ENCODE data around the gene TUBB1.
A peak's percentile ranks its signal among the peaks of the same experiment; 100 is the strongest.
"Not testable (repeated sequence)": the region's sequence is repeated elsewhere in the genome, so short reads cannot be mapped to it uniquely, and the experiment has no call there.

The TUBB1 gene

DNA sequence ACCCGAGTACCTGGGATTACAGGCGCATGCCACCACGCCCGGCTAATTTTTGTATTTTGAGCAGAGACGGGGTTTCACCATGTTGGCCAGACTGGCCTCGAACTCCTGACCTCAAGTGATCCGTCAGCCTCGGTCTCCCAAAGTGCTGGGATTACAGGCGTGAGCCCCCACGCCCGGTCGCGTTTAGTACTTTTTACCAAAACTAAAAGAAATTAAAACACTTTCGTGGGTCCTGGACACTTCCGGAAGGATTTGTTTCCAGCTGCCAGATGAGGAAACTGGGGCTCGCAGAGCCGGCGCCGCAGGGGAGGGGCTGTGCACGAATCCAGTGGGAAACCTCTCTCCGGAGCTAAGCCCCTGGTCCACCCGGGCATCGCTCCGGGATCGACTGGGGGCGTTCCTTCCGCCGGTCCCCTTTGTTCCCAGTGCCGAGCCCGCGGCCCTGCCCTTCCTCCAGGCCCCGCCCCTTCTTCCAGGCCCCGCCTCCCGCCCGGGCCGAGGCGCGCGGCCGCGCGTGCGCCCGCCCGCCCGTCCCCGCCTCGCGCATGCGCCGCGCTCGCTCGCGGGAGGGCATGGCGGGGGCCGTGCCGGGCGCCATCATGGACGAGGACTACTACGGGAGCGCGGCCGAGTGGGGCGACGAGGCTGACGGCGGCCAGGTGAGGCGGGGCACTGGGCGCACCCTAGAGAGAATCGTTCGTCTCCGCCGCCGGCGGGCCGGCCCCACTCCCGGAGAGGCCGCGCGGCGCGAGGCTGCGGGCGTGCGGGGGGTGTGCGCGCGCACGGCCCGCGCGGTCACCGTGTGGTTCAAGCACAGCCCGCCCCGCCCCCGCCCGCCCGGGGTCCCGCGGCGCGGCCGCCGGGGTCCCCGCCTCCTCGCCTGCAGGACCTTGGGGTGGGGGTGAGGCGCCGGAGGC lies 38.3 kb upstream of the TUBB1 start, which contains the start of gene NELFCD:
Gene NELFCD (plus strand): TSS at position 546 of the 917 bp plus-strand sequence. CDS start 54 bp downstream, at position 600.
- peak within 1 kb of the TSS; percentile 89 for H2AFZ ChIP-seq (ENCODE audit: low read depth, low read length, severe bottlenecking)
- peaks cover 5% of the 10 kb centered on the region; the same call in 1 of the 2 replicates for H3F3A ChIP-seq (ENCODE audit: insufficient read depth)
- H3K9me2 ChIP-seq (replicated peaks; ENCODE audit: insufficient read depth, low read length), result no peaks in the 10 kb centered on the region
- peak within 1 kb of the TSS; percentile 89 for H3K9ac ChIP-seq (ENCODE audit: low read length)
- H3K27me3 ChIP-seq (ENCODE audit: low read length), result no peaks in the 10 kb centered on the region
- no peak for TF ChIP-seq EZH2phosphoT487 (conservative IDR thresholded peaks at IDR 0.05; ENCODE audit: low read length)
- TF ChIP-seq, protein P1, sequence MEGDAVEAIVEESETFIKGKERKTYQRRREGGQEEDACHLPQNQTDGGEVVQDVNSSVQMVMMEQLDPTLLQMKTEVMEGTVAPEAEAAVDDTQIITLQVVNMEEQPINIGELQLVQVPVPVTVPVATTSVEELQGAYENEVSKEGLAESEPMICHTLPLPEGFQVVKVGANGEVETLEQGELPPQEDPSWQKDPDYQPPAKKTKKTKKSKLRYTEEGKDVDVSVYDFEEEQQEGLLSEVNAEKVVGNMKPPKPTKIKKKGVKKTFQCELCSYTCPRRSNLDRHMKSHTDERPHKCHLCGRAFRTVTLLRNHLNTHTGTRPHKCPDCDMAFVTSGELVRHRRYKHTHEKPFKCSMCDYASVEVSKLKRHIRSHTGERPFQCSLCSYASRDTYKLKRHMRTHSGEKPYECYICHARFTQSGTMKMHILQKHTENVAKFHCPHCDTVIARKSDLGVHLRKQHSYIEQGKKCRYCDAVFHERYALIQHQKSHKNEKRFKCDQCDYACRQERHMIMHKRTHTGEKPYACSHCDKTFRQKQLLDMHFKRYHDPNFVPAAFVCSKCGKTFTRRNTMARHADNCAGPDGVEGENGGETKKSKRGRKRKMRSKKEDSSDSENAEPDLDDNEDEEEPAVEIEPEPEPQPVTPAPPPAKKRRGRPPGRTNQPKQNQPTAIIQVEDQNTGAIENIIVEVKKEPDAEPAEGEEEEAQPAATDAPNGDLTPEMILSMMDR (IDR thresholded peaks at IDR 0.05; ENCODE audit: insufficient read depth, low read length, poor library complexity, severe bottlenecking), result no peak
- H3K4me3 ChIP-seq (ENCODE audit: insufficient read depth, low read length, poor library complexity, severe bottlenecking), result peak within 1 kb of the TSS; percentile 95
- H4K20me1 ChIP-seq (ENCODE audit: low read depth, low read length), result peaks cover 4% of the 10 kb centered on the region; the same call in 1 of the 2 replicates
- no peaks in the 10 kb centered on the region; the same call in none of the 2 replicates for H3K36me3 ChIP-seq (ENCODE audit: low read length)
- H3K27ac ChIP-seq (ENCODE audit: low read depth, low read length), result peak within 1 kb of the TSS; percentile 62
- H3K9me3 ChIP-seq (ENCODE audit: insufficient read depth, low read length), result no peaks in the 10 kb centered on the region
- H3K79me2 ChIP-seq (ENCODE audit: insufficient read depth, low read length), result peaks cover 46% of the 10 kb centered on the region
- H3K4me2 ChIP-seq (ENCODE audit: low read depth, low read length, poor library complexity, severe bottlenecking), result peak within 1 kb of the TSS; percentile 90

DNA sequence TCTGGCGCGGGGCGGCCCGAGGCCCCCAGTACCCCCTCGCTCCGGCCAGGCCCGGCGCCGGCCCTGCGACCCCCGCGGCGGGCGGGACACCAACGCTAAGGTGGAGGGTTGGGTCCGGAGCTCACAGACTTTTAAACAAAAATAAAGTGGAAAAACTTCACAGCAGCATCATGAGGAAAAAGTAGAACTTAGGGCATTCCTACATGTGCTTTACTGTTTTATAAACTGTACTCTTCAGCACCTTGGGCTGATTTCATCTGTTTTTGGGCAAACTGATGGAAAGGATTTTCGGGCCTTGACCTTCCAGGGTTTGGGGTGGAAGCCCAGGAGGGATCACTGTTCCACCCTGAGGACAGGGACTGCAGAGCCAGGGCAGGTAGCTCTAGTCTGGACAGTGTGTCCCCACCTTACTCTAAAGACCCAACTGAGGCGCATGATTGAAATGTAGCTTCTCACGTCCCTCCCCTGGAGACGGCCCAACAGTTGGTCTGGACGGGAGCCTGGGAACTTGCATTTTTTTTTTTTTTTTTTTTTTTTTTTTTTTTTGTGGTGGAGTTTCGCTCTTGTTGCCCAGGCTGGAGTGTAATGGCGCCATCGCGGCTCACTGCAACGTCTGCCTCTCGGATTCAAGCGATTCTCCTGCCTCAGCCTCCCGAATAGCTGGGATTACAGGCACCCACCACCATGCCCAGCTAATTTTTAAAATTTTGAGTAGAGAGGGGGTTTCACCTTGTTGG lies 37.4 kb upstream of the TUBB1 start:
- H2AFZ ChIP-seq (ENCODE audit: low read depth, low read length, severe bottlenecking), result peak overlapping the region; percentile 35
- H3K27ac ChIP-seq (ENCODE audit: low read depth, low read length), result peak overlapping the region; percentile 62
- H3K9ac ChIP-seq (ENCODE audit: low read length), result peak overlapping the region; percentile 89
- H3K4me3 ChIP-seq (ENCODE audit: insufficient read depth, low read length, poor library complexity, severe bottlenecking), result peak overlapping the region; percentile 95
- no peaks in the 10 kb centered on the region for H3K9me3 ChIP-seq (ENCODE audit: insufficient read depth, low read length)
- peaks cover 51% of the 10 kb centered on the region for H3K79me2 ChIP-seq (ENCODE audit: insufficient read depth, low read length)
- H3K36me3 ChIP-seq (ENCODE audit: low read length), result peaks cover 2% of the 10 kb centered on the region
- H4K20me1 ChIP-seq (ENCODE audit: low read depth, low read length), result peaks cover 4% of the 10 kb centered on the region; the same call in 1 of the 2 replicates
- peak overlapping the region; percentile 90 for H3K4me2 ChIP-seq (ENCODE audit: low read depth, low read length, poor library complexity, severe bottlenecking)
- no peaks in the 10 kb centered on the region for H3K9me2 ChIP-seq (replicated peaks; ENCODE audit: insufficient read depth, low read length)
- no peaks in the 10 kb centered on the region for H3K27me3 ChIP-seq (ENCODE audit: low read length)
- H3F3A ChIP-seq (ENCODE audit: insufficient read depth), result peaks cover 5% of the 10 kb centered on the region; the same call in 1 of the 2 replicates
- TF ChIP-seq EZH2phosphoT487 (conservative IDR thresholded peaks at IDR 0.05; ENCODE audit: low read length), result no peak
- TF ChIP-seq, protein P1 (IDR thresholded peaks at IDR 0.05; ENCODE audit: insufficient read depth, low read length, poor library complexity, severe bottlenecking), result no peak

DNA sequence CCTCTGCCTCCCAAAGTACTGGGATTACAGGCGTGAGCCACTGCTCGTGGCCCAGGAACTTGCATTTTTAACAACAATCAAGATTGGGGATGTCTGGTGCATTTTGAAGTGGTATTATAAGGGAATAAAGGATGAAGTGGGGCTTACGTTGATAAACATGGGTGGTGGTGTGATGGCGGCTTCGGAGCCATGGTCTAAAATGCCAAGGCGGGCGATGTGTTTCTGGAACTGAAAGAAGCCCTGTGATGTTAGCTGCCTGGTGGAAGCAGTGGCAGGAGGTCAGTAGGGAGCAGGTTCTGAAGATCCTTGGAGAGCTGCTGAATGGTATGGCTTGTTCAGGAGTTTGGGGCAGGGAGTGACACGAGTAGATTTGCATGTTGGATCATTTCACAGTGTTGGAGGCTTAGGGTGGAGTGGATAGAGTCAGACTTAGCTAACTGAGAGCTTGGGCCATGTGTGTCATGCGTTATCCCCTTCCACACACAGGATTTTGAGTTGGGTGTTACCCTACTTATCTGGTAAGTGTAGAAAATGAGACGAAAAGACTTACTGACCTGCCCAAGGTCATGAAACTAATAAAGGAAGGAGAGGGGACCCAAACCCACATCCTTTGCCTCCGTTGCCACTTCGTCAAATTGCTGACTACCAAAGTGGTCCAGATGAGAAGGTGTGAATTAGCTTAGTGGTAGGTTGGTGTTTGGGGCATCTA lies 36.7 kb upstream of the TUBB1 start:
- TF ChIP-seq, protein P1 (IDR thresholded peaks at IDR 0.05; ENCODE audit: insufficient read depth, low read length, poor library complexity, severe bottlenecking), result no peak
- TF ChIP-seq EZH2phosphoT487 (conservative IDR thresholded peaks at IDR 0.05; ENCODE audit: low read length), result no peak
- H3K4me2 ChIP-seq (ENCODE audit: low read depth, low read length, poor library complexity, severe bottlenecking), result peak overlapping the region; percentile 90
- no peak overlapping the region for H2AFZ ChIP-seq (ENCODE audit: low read depth, low read length, severe bottlenecking)
- peak overlapping the region; percentile 89 for H3K9ac ChIP-seq (ENCODE audit: low read length)
- no peaks in the 10 kb centered on the region for H3K9me3 ChIP-seq (ENCODE audit: insufficient read depth, low read length)
- H3K27ac ChIP-seq (ENCODE audit: low read depth, low read length), result no peak overlapping the region
- peak overlapping the region; percentile 95 for H3K4me3 ChIP-seq (ENCODE audit: insufficient read depth, low read length, poor library complexity, severe bottlenecking)
- no peaks in the 10 kb centered on the region for H3K9me2 ChIP-seq (replicated peaks; ENCODE audit: insufficient read depth, low read length)
- H4K20me1 ChIP-seq (ENCODE audit: low read depth, low read length), result peaks cover 4% of the 10 kb centered on the region; the same call in 1 of the 2 replicates
- peaks cover 10% of the 10 kb centered on the region for H3K36me3 ChIP-seq (ENCODE audit: low read length)
- H3K27me3 ChIP-seq (ENCODE audit: low read length), result no peaks in the 10 kb centered on the region
- peaks cover 51% of the 10 kb centered on the region for H3K79me2 ChIP-seq (ENCODE audit: insufficient read depth, low read length)
- peaks cover 5% of the 10 kb centered on the region; the same call in 1 of the 2 replicates for H3F3A ChIP-seq (ENCODE audit: insufficient read depth)

DNA sequence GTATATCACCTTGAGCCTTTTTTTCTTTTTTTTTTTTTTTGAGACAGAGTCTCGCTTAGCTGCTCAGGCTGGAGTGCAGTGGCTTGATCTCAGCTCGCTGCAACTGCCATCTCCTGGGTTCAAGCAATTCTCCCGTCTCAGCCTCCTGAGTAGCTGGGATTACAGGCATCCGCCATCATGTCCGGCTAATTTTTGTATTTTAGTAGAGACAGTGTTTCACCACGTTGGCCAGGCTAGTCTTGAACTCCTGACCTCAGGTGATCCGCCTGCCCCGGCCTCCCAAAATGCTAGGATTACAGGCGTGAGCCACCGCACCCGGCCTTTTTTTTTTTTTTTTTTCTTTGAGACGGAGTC lies 36.1 kb upstream of the TUBB1 start:
- not testable (repeated sequence) for H3K9me2 ChIP-seq (replicated peaks; ENCODE audit: insufficient read depth, low read length); H3K27ac ChIP-seq (ENCODE audit: low read depth, low read length); H3F3A ChIP-seq (ENCODE audit: insufficient read depth); H4K20me1 ChIP-seq (ENCODE audit: low read depth, low read length); H3K9me3 ChIP-seq (ENCODE audit: insufficient read depth, low read length); H2AFZ ChIP-seq (ENCODE audit: low read depth, low read length, severe bottlenecking); H3K9ac ChIP-seq (ENCODE audit: low read length); H3K27me3 ChIP-seq (ENCODE audit: low read length)
- Histone ChIP-seq H3K4me3 (ENCODE audit: insufficient read depth, low read length, poor library complexity, severe bottlenecking) (peak overlapping the region; percentile 18), H3K79me2 (ENCODE audit: insufficient read depth, low read length) (peaks cover 51% of the 10 kb centered on the region), H3K4me2 (ENCODE audit: low read depth, low read length, poor library complexity, severe bottlenecking) (peak overlapping the region; percentile 90), H3K36me3 (ENCODE audit: low read length) (peaks cover 12% of the 10 kb centered on the region)

All from SU-DHL-6 (cell line).